H1 (cell line): ENCODE data around the gene SOX8.

Experiments
- FOSL1 ChIP-seq: IDR thresholded peaks from 2 replicates; pipeline ENCODE4 v1.6.1; 2011; ENCODE audit warnings: mild to moderate bottlenecking, low read depth, low read length, moderate library complexity; ENCODE audit not compliant: insufficient read depth
- POLR2AphosphoS5 ChIP-seq: IDR thresholded peaks from 2 replicates; pipeline ENCODE4 v1.6.1; 2011; ENCODE audit warnings: low read depth, low read length

DNA sequence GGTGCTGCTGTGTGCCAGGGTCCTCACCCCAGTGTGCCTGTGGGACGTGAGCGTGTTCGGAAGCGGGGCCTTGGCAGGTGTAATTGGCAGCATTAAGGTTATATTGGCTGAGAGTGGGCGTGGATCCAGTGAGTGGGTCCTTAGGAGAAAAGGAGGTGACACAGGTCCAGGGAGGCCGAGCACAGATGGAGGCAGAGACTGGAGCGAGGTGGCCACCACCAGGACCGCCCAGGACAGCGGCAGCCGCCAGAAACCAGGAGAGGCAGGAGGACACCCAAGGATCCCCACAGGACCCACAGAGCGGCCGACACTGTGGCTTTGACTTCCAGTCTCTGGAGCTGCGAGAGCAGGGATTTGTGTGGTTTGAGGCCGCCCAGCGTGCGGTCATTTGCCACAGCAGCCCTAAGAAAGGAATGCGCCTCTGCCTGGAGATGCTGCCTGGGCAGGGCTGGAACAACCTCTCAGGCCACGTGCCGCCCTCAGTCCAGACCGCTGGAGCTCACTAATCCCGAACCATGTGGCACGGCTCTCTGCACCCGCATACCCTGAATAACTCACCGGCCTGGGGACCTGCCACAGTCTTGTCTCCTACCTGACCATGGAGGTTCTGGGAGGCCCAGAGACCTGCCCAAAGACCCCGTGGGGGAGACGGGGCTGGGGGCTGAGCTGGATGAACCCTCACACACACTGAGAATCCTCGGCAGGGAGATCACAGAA is 45.4 kb downstream of the SOX8 start:
- TF ChIP-seq FOSL1 (no peak), POLR2AphosphoS5 (no peak)
